Neural progenitor cell (in vitro differentiated cells): ENCODE results near the gene AGMO. TPM values are rescaled to one million over a fixed set of nuclear protein-coding genes. Genes with fewer than 3 reads are reported as not detected.

ENCODE experiments used
- DNase-seq: peaks from one replicate; pipeline ENCODE4 v3.0.0-alpha.2; 2016; ENCODE audit warnings: low spot score
- H2AFZ ChIP-seq: fragments of 200-600 bp; sonication (generic); replicated peaks from 2 replicates; pipeline ENCODE4 v1.6.1; 2016; ENCODE audit warnings: antibody characterized with exemption
- H3F3A ChIP-seq: fragments of 200-600 bp; sonication (generic); 2 replicates; pipeline ENCODE4 v1.6.1; 2016; ENCODE audit warnings: antibody characterized with exemption, low read depth
- H3K27ac ChIP-seq: fragments of 200-600 bp; sonication (generic); 2 replicates; pipeline ENCODE4 v1.5.1; 2016; ENCODE audit warnings: mild to moderate bottlenecking
- H3K27me3 ChIP-seq: fragments of 200-600 bp; sonication (generic); 2 replicates; pipeline ENCODE4 v1.6.1; 2016; ENCODE audit warnings: mild to moderate bottlenecking, moderate library complexity
- H3K36me3 ChIP-seq: fragments of 200-600 bp; sonication (generic); 2 replicates; pipeline ENCODE4 v1.5.1; 2016
- H3K4me1 ChIP-seq: fragments of 200-600 bp; sonication (generic); 2 replicates; pipeline ENCODE4 v1.6.1; 2016; ENCODE audit warnings: mixed run types
- H3K4me2 ChIP-seq: fragments of 200-600 bp; sonication (generic); 2 replicates; pipeline ENCODE4 v1.6.1; 2016
- H3K4me3 ChIP-seq: fragments of 200-600 bp; sonication (generic); 2 replicates; pipeline ENCODE4 v1.5.1; 2016
- H3K79me2 ChIP-seq: fragments of 200-600 bp; sonication (generic); 2 replicates; pipeline ENCODE4 v1.6.1; 2016; ENCODE audit warnings: low read depth
- H3K9ac ChIP-seq: fragments of 200-600 bp; sonication (generic); 2 replicates; pipeline ENCODE4 v1.6.1; 2016
- H3K9me3 ChIP-seq: fragments of 200-600 bp; sonication (generic); 2 replicates; pipeline ENCODE4 v1.5.1; 2016; ENCODE audit warnings: low read depth
- H4K20me1 ChIP-seq: fragments of 200-600 bp; sonication (generic); 2 replicates; pipeline ENCODE4 v1.6.1; 2016; ENCODE audit warnings: low read depth
- H3K27ac Mint-ChIP-seq: 3 replicates; pipeline ENCODE4 v1.8.0; 2021; ENCODE audit warnings: mixed read lengths
- H3K27me3 Mint-ChIP-seq: 2 replicates; pipeline ENCODE4 v1.8.0; 2022; ENCODE audit warnings: low read depth, mild to moderate bottlenecking, inconsistent platforms, moderate library complexity, mixed read lengths; ENCODE audit not compliant: insufficient read depth
- H3K36me3 Mint-ChIP-seq: 3 replicates; pipeline ENCODE4 v1.8.0; 2021; ENCODE audit warnings: mixed read lengths
- H3K4me1 Mint-ChIP-seq: 3 replicates; pipeline ENCODE4 v1.8.0; 2021; ENCODE audit warnings: mixed read lengths
- H3K4me3 Mint-ChIP-seq: 3 replicates; pipeline ENCODE4 v1.8.0; 2021; ENCODE audit warnings: mild to moderate bottlenecking, moderate library complexity, mixed read lengths
- H3K9me3 Mint-ChIP-seq: 3 replicates; pipeline ENCODE4 v1.8.0; 2020; ENCODE audit warnings: mixed read lengths
- EZH2 ChIP-seq: fragments of 200-600 bp; sonication (generic); IDR thresholded peaks from 2 replicates; pipeline ENCODE4 v1.6.1; 2017; ENCODE audit warnings: antibody characterized with exemption, mild to moderate bottlenecking, moderate library complexity
- EZH2phosphoT487 ChIP-seq: fragments of 200-600 bp; sonication (generic); IDR thresholded peaks from 2 replicates; pipeline ENCODE4 v1.6.1; 2017; ENCODE audit warnings: antibody characterized with exemption
- total RNA-seq: library from RNA; depleted of rRNA; stranded (reverse); fragments of >200 nt; gene quantifications from 2 replicates; pipeline ENCODE4 v1.2.3, GENCODE V29; 2015; ENCODE audit warnings: low replicate concordance
- TF ChIP-seq, protein P1 (sequence below): fragments of 200-600 bp; sonication (generic); IDR thresholded peaks from 2 replicates; pipeline ENCODE4 v1.5.1; 2017; ENCODE audit warnings: antibody characterized with exemption, mild to moderate bottlenecking

AGMO gene
- total RNA-seq, 1 donor from 2014 or later = 0.30 TPM

DNA sequence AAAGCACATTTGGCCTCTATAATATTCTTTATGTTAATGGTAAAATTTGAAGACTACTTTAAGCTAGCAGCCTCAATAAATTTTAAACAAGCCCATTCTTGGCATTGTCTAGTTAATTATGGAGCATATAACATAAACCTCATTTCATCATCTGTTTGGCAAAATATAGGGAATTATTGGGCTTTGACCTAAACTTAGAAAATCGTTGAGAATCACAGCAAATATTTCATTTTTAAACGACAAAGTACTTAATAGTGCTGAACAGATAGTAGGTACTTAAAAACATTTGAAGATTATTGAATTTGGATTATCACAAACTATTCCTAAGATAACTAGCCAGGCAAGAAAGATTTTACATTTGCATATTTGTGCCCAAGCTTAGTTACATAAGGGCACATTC, 73.4 kb downstream of the AGMO start:
- H3K27me3 ChIP-seq = no peaks in the 10 kb centered on the region
- no peaks in the 10 kb centered on the region for H3K79me2 ChIP-seq
- no peak overlapping the region for H3K9ac ChIP-seq
- Mint-ChIP-seq H3K4me1 (no peaks in the 10 kb centered on the region), H3K4me3 (no peak overlapping the region), H3K9me3 (no peaks in the 10 kb centered on the region), H3K36me3 (no peaks in the 10 kb centered on the region), H3K27ac (no peak overlapping the region), H3K27me3 (no peaks in the 10 kb centered on the region)
- H3K4me3 ChIP-seq = no peak overlapping the region
- no peaks in the 10 kb centered on the region for H3K36me3 ChIP-seq
- no peak overlapping the region for H3K27ac ChIP-seq
- H2AFZ ChIP-seq = no peak overlapping the region
- H3K9me3 ChIP-seq = no peaks in the 10 kb centered on the region
- peaks cover 5% of the 10 kb centered on the region for H3K4me1 ChIP-seq
- TF ChIP-seq EZH2phosphoT487 (no peak), EZH2 (no peak)
- TF ChIP-seq, protein P1, sequence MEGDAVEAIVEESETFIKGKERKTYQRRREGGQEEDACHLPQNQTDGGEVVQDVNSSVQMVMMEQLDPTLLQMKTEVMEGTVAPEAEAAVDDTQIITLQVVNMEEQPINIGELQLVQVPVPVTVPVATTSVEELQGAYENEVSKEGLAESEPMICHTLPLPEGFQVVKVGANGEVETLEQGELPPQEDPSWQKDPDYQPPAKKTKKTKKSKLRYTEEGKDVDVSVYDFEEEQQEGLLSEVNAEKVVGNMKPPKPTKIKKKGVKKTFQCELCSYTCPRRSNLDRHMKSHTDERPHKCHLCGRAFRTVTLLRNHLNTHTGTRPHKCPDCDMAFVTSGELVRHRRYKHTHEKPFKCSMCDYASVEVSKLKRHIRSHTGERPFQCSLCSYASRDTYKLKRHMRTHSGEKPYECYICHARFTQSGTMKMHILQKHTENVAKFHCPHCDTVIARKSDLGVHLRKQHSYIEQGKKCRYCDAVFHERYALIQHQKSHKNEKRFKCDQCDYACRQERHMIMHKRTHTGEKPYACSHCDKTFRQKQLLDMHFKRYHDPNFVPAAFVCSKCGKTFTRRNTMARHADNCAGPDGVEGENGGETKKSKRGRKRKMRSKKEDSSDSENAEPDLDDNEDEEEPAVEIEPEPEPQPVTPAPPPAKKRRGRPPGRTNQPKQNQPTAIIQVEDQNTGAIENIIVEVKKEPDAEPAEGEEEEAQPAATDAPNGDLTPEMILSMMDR = no peak
- no peaks in the 10 kb centered on the region for H4K20me1 ChIP-seq
- DNase-seq = no peak
- H3F3A ChIP-seq = no peaks in the 10 kb centered on the region
- no peak overlapping the region for H3K4me2 ChIP-seq

- Mint-ChIP-seq H3K4me1 (no peaks in the 10 kb centered on the region), H3K9me3 (no peaks in the 10 kb centered on the region), H3K27me3 (no peaks in the 10 kb centered on the region), H3K36me3 (no peaks in the 10 kb centered on the region), H3K27ac (no peak overlapping the region), H3K4me3 (no peak overlapping the region)
- Histone ChIP-seq H3K4me1 (peaks cover 5% of the 10 kb centered on the region), H2AFZ (no peak overlapping the region), H3K36me3 (no peaks in the 10 kb centered on the region), H3K79me2 (no peaks in the 10 kb centered on the region), H3K4me3 (no peak overlapping the region), H3K4me2 (no peak overlapping the region), H3K27me3 (no peaks in the 10 kb centered on the region), H3K9me3 (no peaks in the 10 kb centered on the region), H3K27ac (no peak overlapping the region), H4K20me1 (no peaks in the 10 kb centered on the region), H3F3A (no peaks in the 10 kb centered on the region), H3K9ac (no peak overlapping the region)
- no peak for DNase-seq
- no peak for TF ChIP-seq EZH2phosphoT487
- TF ChIP-seq, protein P1 = no peak
- no peak for TF ChIP-seq EZH2
Observed at GRCh38 chr7:15487896-15488295, 73.9 kb downstream of the AGMO start.

- Histone ChIP-seq H3K4me1 (no peaks in the 10 kb centered on the region), H2AFZ (no peak overlapping the region), H3K9ac (no peak overlapping the region), H3K4me2 (no peak overlapping the region), H3F3A (no peaks in the 10 kb centered on the region), H3K27ac (no peak overlapping the region), H3K9me3 (no peaks in the 10 kb centered on the region), H3K27me3 (no peaks in the 10 kb centered on the region), H3K36me3 (no peaks in the 10 kb centered on the region), H3K79me2 (no peaks in the 10 kb centered on the region), H4K20me1 (no peaks in the 10 kb centered on the region), H3K4me3 (no peak overlapping the region)
- DNase-seq = no peak
- Mint-ChIP-seq H3K27ac (no peak overlapping the region), H3K9me3 (no peaks in the 10 kb centered on the region), H3K36me3 (no peaks in the 10 kb centered on the region), H3K27me3 (no peaks in the 10 kb centered on the region), H3K4me3 (no peak overlapping the region), H3K4me1 (no peaks in the 10 kb centered on the region)
- TF ChIP-seq, protein P1 = no peak
- TF ChIP-seq EZH2 (no peak), EZH2phosphoT487 (no peak)
Observed at GRCh38 chr7:15485998-15486397, 75.8 kb downstream of the AGMO start.
